ENCODE measurements around the gene ANGPT4. TPM values are rescaled to one million over a fixed set of nuclear protein-coding genes. Genes with fewer than 3 reads are reported as not detected.
"Not testable (repeated sequence)": the region's sequence is repeated elsewhere in the genome, so short reads cannot be mapped to it uniquely, and the experiment has no call there.

The ANGPT4 gene
- total RNA-seq, 1 donor from 2014 or later: not detected

- H3K27ac Mint-ChIP-seq: no peak overlapping the region
- no peaks in the 10 kb centered on the region for H3K4me1 Mint-ChIP-seq (ENCODE audit: low read depth)
- H3K27me3 Mint-ChIP-seq (ENCODE audit: low read depth): no peaks in the 10 kb centered on the region
- H3K36me3 Mint-ChIP-seq (ENCODE audit: low read depth): no peaks in the 10 kb centered on the region
- no peaks in the 10 kb centered on the region for H3K9me3 Mint-ChIP-seq
- intact Hi-C loops (cut with micrococcal nuclease): no loop called here
- H3K4me3 Mint-ChIP-seq (ENCODE audit: low read depth): no peak overlapping the region
- no peak for DNase-seq (ENCODE audit: low spot score)
Measured at GRCh38 chr20:910870-911770, 5.0 kb downstream of the ANGPT4 start.

GRCh38 chr20:910132-910869 is 5.8 kb downstream of the ANGPT4 start:
- Mint-ChIP-seq H3K9me3 (no peaks in the 10 kb centered on the region), H3K4me3 (ENCODE audit: low read depth) (no peak overlapping the region), H3K36me3 (ENCODE audit: low read depth) (no peaks in the 10 kb centered on the region), H3K27ac (no peak overlapping the region), H3K4me1 (ENCODE audit: low read depth) (no peaks in the 10 kb centered on the region), H3K27me3 (ENCODE audit: low read depth) (no peaks in the 10 kb centered on the region)
- no peak for DNase-seq (ENCODE audit: low spot score)
- intact Hi-C loops (cut with micrococcal nuclease): no loop called here

- Mint-ChIP-seq H3K27ac (no peak overlapping the region), H3K4me3 (ENCODE audit: low read depth) (no peak overlapping the region), H3K27me3 (ENCODE audit: low read depth) (no peaks in the 10 kb centered on the region), H3K9me3 (no peaks in the 10 kb centered on the region), H3K4me1 (ENCODE audit: low read depth) (no peaks in the 10 kb centered on the region), H3K36me3 (ENCODE audit: low read depth) (no peaks in the 10 kb centered on the region)
- intact Hi-C loops (cut with micrococcal nuclease): no loop called here
- DNase-seq (ENCODE audit: low spot score): no peak
Measured at GRCh38 chr20:909641-910040, 6.5 kb downstream of the ANGPT4 start.

GRCh38 chr20:906703-907270 is 9.3 kb downstream of the ANGPT4 start:
- Mint-ChIP-seq H3K36me3 (ENCODE audit: low read depth) (no peaks in the 10 kb centered on the region), H3K9me3 (no peaks in the 10 kb centered on the region), H3K27ac (no peak overlapping the region), H3K4me3 (ENCODE audit: low read depth) (no peak overlapping the region), H3K27me3 (ENCODE audit: low read depth) (no peaks in the 10 kb centered on the region), H3K4me1 (ENCODE audit: low read depth) (no peaks in the 10 kb centered on the region)
- DNase-seq (ENCODE audit: low spot score): no peak
- intact Hi-C loops (cut with micrococcal nuclease): no loop called here

GRCh38 chr20:906001-906520 is 10.1 kb downstream of the ANGPT4 start:
- intact Hi-C loops (cut with micrococcal nuclease): no loop called here
- H3K27ac Mint-ChIP-seq: no peak overlapping the region
- H3K4me3 Mint-ChIP-seq (ENCODE audit: low read depth): no peak overlapping the region
- H3K27me3 Mint-ChIP-seq (ENCODE audit: low read depth): no peaks in the 10 kb centered on the region
- DNase-seq (ENCODE audit: low spot score): no peak
- H3K9me3 Mint-ChIP-seq: no peaks in the 10 kb centered on the region
- H3K36me3 Mint-ChIP-seq (ENCODE audit: low read depth): no peaks in the 10 kb centered on the region
- no peaks in the 10 kb centered on the region for H3K4me1 Mint-ChIP-seq (ENCODE audit: low read depth)

GRCh38 chr20:905396-905961 is 10.7 kb downstream of the ANGPT4 start:
- H3K9me3 Mint-ChIP-seq: no peaks in the 10 kb centered on the region
- no peak for DNase-seq (ENCODE audit: low spot score)
- intact Hi-C loops (cut with micrococcal nuclease): no loop called here
- H3K27ac Mint-ChIP-seq: no peak overlapping the region
- no peaks in the 10 kb centered on the region for H3K36me3 Mint-ChIP-seq (ENCODE audit: low read depth)
- no peaks in the 10 kb centered on the region for H3K27me3 Mint-ChIP-seq (ENCODE audit: low read depth)
- H3K4me3 Mint-ChIP-seq (ENCODE audit: low read depth): no peak overlapping the region
- no peaks in the 10 kb centered on the region for H3K4me1 Mint-ChIP-seq (ENCODE audit: low read depth)

- Mint-ChIP-seq H3K27ac (no peak overlapping the region), H3K27me3 (ENCODE audit: low read depth) (no peaks in the 10 kb centered on the region), H3K4me1 (ENCODE audit: low read depth) (no peaks in the 10 kb centered on the region), H3K36me3 (ENCODE audit: low read depth) (no peaks in the 10 kb centered on the region), H3K9me3 (no peaks in the 10 kb centered on the region), H3K4me3 (ENCODE audit: low read depth) (no peak overlapping the region)
- DNase-seq (ENCODE audit: low spot score): no peak
- intact Hi-C loops (cut with micrococcal nuclease): no loop called here
Measured at GRCh38 chr20:904039-904545, 12.0 kb downstream of the ANGPT4 start.

GRCh38 chr20:897436-897835 is 18.7 kb downstream of the ANGPT4 start:
- H3K27me3 Mint-ChIP-seq (ENCODE audit: low read depth); H3K4me1 Mint-ChIP-seq (ENCODE audit: low read depth); H3K36me3 Mint-ChIP-seq (ENCODE audit: low read depth); H3K27ac Mint-ChIP-seq; H3K4me3 Mint-ChIP-seq (ENCODE audit: low read depth); intact Hi-C loops (cut with micrococcal nuclease); DNase-seq (ENCODE audit: low spot score); H3K9me3 Mint-ChIP-seq: not testable (repeated sequence)

GRCh38 chr20:896501-897025 is 19.6 kb downstream of the ANGPT4 start:
- Mint-ChIP-seq H3K4me1 (ENCODE audit: low read depth) (no peaks in the 10 kb centered on the region), H3K36me3 (ENCODE audit: low read depth) (no peaks in the 10 kb centered on the region), H3K4me3 (ENCODE audit: low read depth) (no peak overlapping the region), H3K27ac (no peak overlapping the region), H3K27me3 (ENCODE audit: low read depth) (peaks cover 9% of the 10 kb centered on the region), H3K9me3 (no peaks in the 10 kb centered on the region)
- no peak for DNase-seq (ENCODE audit: low spot score)
- intact Hi-C loops (cut with micrococcal nuclease): no loop called here

- peaks cover 11% of the 10 kb centered on the region for H3K27me3 Mint-ChIP-seq (ENCODE audit: low read depth)
- H3K4me3 Mint-ChIP-seq (ENCODE audit: low read depth); H3K27ac Mint-ChIP-seq; H3K36me3 Mint-ChIP-seq (ENCODE audit: low read depth); H3K4me1 Mint-ChIP-seq (ENCODE audit: low read depth); H3K9me3 Mint-ChIP-seq; DNase-seq (ENCODE audit: low spot score); intact Hi-C loops (cut with micrococcal nuclease): not testable (repeated sequence)
Measured at GRCh38 chr20:892371-892770, 23.8 kb downstream of the ANGPT4 start.

GRCh38 chr20:891706-892080 is 24.4 kb downstream of the ANGPT4 start:
- Mint-ChIP-seq H3K4me3 (ENCODE audit: low read depth) (no peak overlapping the region), H3K27ac (no peak overlapping the region), H3K9me3 (no peaks in the 10 kb centered on the region), H3K27me3 (ENCODE audit: low read depth) (peaks cover 13% of the 10 kb centered on the region), H3K36me3 (ENCODE audit: low read depth) (no peaks in the 10 kb centered on the region), H3K4me1 (ENCODE audit: low read depth) (no peaks in the 10 kb centered on the region)
- DNase-seq (ENCODE audit: low spot score): no peak
- intact Hi-C loops (cut with micrococcal nuclease): no loop called here

- intact Hi-C loops (cut with micrococcal nuclease): no loop called here
- Mint-ChIP-seq H3K27me3 (ENCODE audit: low read depth) (peaks cover 12% of the 10 kb centered on the region), H3K4me1 (ENCODE audit: low read depth) (no peaks in the 10 kb centered on the region)
Measured at GRCh38 chr20:891058-891705, 25.0 kb downstream of the ANGPT4 start.

More at GRCh38 chr20:891058-891705, 25.0 kb downstream of the ANGPT4 start:
- no peak overlapping the region for H3K4me3 Mint-ChIP-seq (ENCODE audit: low read depth)
- H3K36me3 Mint-ChIP-seq (ENCODE audit: low read depth): no peaks in the 10 kb centered on the region
- H3K27ac Mint-ChIP-seq: no peak overlapping the region
- no peaks in the 10 kb centered on the region for H3K9me3 Mint-ChIP-seq
- DNase-seq (ENCODE audit: low spot score): no peak
